GM12878 (cell line): ENCODE results near the gene MRPL27. TPM values are rescaled to one million over a fixed set of nuclear protein-coding genes. Genes with fewer than 3 reads are reported as not detected.

Experiments used
- ATAC-seq: fragments of 200-7000 bp; cut with Tn5 transposase; 3 replicates; pipeline ENCODE4 v1.9.1; 2020; ENCODE audit warnings: mild to moderate bottlenecking, moderate library complexity
- BruUV-seq: library from RNA; stranded (reverse); fragments of 400-500 nt; replicated peaks from 2 replicates; lab custom pipeline; 2021; lab: Mats Ljungman, UMichigan
- CTCF ChIA-PET: fragments of 300-600 bp; sonication (Branson Sonifier 250); formaldehyde crosslinking; extraction: SDS; loops from one replicate; lab custom pipeline; 2021; ENCODE audit warnings: inconsistent platforms; lab: Yijun Ruan, JAX
- POLR2A ChIA-PET: fragments of 350-600 bp; formaldehyde crosslinking; extraction: SDS; loops from one replicate; lab custom pipeline; 2021; ENCODE audit warnings: inconsistent platforms; lab: Charles Lee
- RAD21 ChIA-PET: fragments of 300-600 bp; sonication (Branson Sonifier 250); formaldehyde crosslinking; loops from one replicate; lab custom pipeline; 2023; ENCODE audit warnings: antibody characterized with exemption; ENCODE audit not compliant: unreplicated experiment; lab: Charles Lee
- SMC1A ChIA-PET: fragments of 300-600 bp; sonication (Branson Sonifier 250); formaldehyde crosslinking; loops from one replicate; lab custom pipeline; 2023; ENCODE audit not compliant: unreplicated experiment, uncharacterized antibody; lab: Charles Lee
- DNase-seq: peaks from one replicate; pipeline ENCODE4 v3.0.0-alpha.2; 2011; ENCODE audit warnings: low read depth, low spot score
- FAIRE-seq: peaks from 3 replicates; lab custom pipeline; 2011; peaks lifted over from hg19 to GRCh38; lab: Jason Lieb, UNC
- H2AFZ ChIP-seq: 2 replicates; pipeline ENCODE4 v1.6.0; 2011; ENCODE audit warnings: low read depth, low read length, control low read depth; ENCODE audit not compliant: control insufficient read depth
- H3K27ac ChIP-seq: 2 replicates; pipeline ENCODE4 v1.5.1; 2011; ENCODE audit warnings: control low read depth; ENCODE audit not compliant: control insufficient read depth, insufficient read depth
- H3K27me3 ChIP-seq, 2 experiments: replicated peaks in 1 of 2; 2 replicates each; pipeline versions ENCODE4 v1.6.0 to v1.6.1; 2011; ENCODE audit warnings: low read length in 1 of 2; ENCODE audit not compliant: control insufficient read depth in 2 of 2, insufficient read depth in 2 of 2
- H3K36me3 ChIP-seq, 2 experiments: 2 replicates each; pipeline ENCODE4 v1.5.1; 2011; ENCODE audit warnings: low read length in 1 of 2; ENCODE audit not compliant: control insufficient read depth in 2 of 2, insufficient read depth in 2 of 2
- H3K4me1 ChIP-seq: 2 replicates; pipeline ENCODE4 v1.6.1; 2011; ENCODE audit warnings: mild to moderate bottlenecking, low read length, moderate library complexity, mixed read lengths; ENCODE audit not compliant: control insufficient read depth, insufficient read depth
- H3K4me2 ChIP-seq: 2 replicates; pipeline ENCODE4 v1.6.0; 2011; ENCODE audit warnings: control low read depth; ENCODE audit not compliant: control insufficient read depth, insufficient read depth
- H3K4me3 ChIP-seq: fragments of 200-600 bp; sonication (generic); 2 replicates; pipeline ENCODE4 v1.5.1; 2016
- H3K79me2 ChIP-seq: 2 replicates; pipeline ENCODE4 v1.6.0; 2011; ENCODE audit warnings: low read length; ENCODE audit not compliant: control insufficient read depth, insufficient read depth
- H3K9ac ChIP-seq: 2 replicates; pipeline ENCODE4 v1.8.0; 2011; ENCODE audit warnings: low read length, control low read depth, mixed read lengths; ENCODE audit not compliant: control insufficient read depth, insufficient read depth
- H3K9me3 ChIP-seq: replicated peaks from 3 replicates; pipeline ENCODE4 v1.5.1; 2011; ENCODE audit warnings: mild to moderate bottlenecking, low read length; ENCODE audit not compliant: control insufficient read depth, insufficient read depth
- H4K20me1 ChIP-seq: 2 replicates; pipeline ENCODE4 v1.6.0; 2011; ENCODE audit not compliant: control insufficient read depth, insufficient read depth
- CUX1 ChIP-seq: IDR thresholded peaks from 2 replicates; pipeline ENCODE4 v1.6.1; 2012; ENCODE audit warnings: improper control_type of control experiment, low read depth, low read length; ENCODE audit not compliant: insufficient replicate concordance
- ESRRA ChIP-seq: IDR thresholded peaks from 2 replicates; pipeline ENCODE4 v1.6.1; 2012; ENCODE audit warnings: mild to moderate bottlenecking, low read length, improper control_type of control experiment
- HDAC2 ChIP-seq: fragments of 200-600 bp; sonication (generic); IDR thresholded peaks from 2 replicates; pipeline ENCODE4 v1.6.1; 2017
- MLLT1 ChIP-seq: fragments of 450-650 bp; IDR thresholded peaks from 2 replicates; pipeline ENCODE4 v1.6.1; 2016; ENCODE audit warnings: mild to moderate bottlenecking
- MXI1 ChIP-seq: fragments of 150-350 bp; IDR thresholded peaks from 2 replicates; pipeline ENCODE4 v1.6.1; 2011; ENCODE audit warnings: low read depth, mild to moderate bottlenecking, inconsistent platforms, low read length, improper control_type of control experiment
- RBBP5 ChIP-seq: fragments of 200-600 bp; sonication (generic); conservative IDR thresholded peaks from 2 replicates; pipeline ENCODE4 v1.6.1; 2016
- SIN3A ChIP-seq: IDR thresholded peaks from 2 replicates; pipeline ENCODE4 v1.6.1; 2012; ENCODE audit warnings: low read depth, low read length, improper control_type of control experiment
- SREBF1 ChIP-seq: IDR thresholded peaks from 2 replicates; pipeline ENCODE4 v1.6.1; 2012; ENCODE audit warnings: mild to moderate bottlenecking, low read length
- SUPT20H ChIP-seq: IDR thresholded peaks from 2 replicates; pipeline ENCODE4 v1.6.1; 2011; ENCODE audit warnings: low read depth, mild to moderate bottlenecking, low read length, moderate library complexity, borderline replicate concordance; ENCODE audit not compliant: control insufficient read depth
- ZSCAN29 ChIP-seq: fragments of 450-650 bp; IDR thresholded peaks from 2 replicates; pipeline ENCODE4 v1.6.1; 2017; ENCODE audit warnings: mild to moderate bottlenecking, moderate library complexity
- WGBS: methylation state at CpG from one replicate; pipeline ENCODE4 v1.1.6; 2016; ENCODE audit warnings: low lambda C conversion rate; ENCODE audit not compliant: insufficient replicate concordance, insufficient coverage; ENCODE audit errors: missing lambda C conversion rate; 5-methylcytosine and 5-hydroxymethylcytosine counted together
- in situ Hi-C: fragments of 300-500 bp; cut with MboI; formaldehyde crosslinking; loops from 9 replicates; pipeline ENCODE4 v1.14.3; 2018; ENCODE audit warnings: mixed read lengths
- intact Hi-C: fragments of 100-400 bp; cut with micrococcal nuclease; formaldehyde crosslinking; loops from one replicate; pipeline ENCODE4 v1.14.2; 2022; ENCODE audit not compliant: unreplicated experiment
- polyA plus RNA-seq, 11 experiments: library from polyadenylated mRNA; depleted of rRNA in 4 of 11; unstranded in 6 of 11; stranded (reverse) in 5 of 11; fragments of >200 nt; fragmentation: Nextera tagmentation in 4 of 11; fragmentation: Illumina TruSeq in 1 of 11; extraction: Ambion mirVana in 4 of 11; extraction: Trizol in 1 of 11; gene quantifications; 1 replicate in 1 of 11; 2 replicates in 10 of 11; pipeline versions ENCODE4 v1.2.1 to v1.2.3, GENCODE V29; 2011 to 2016; ENCODE audit warnings: inconsistent platforms in 2 of 11, missing spikeins in 2 of 11, low read depth in 1 of 11
- total RNA-seq, 4 experiments: library from RNA; depleted of rRNA in 3 of 4; stranded (reverse); fragments of >200 nt in 3 of 4; fragmentation: Illumina TruSeq in 1 of 4; extraction: Trizol in 1 of 4; gene quantifications; 2 replicates each; pipeline versions ENCODE4 v1.2.1 to v1.2.3, GENCODE V29; 2013 to 2021
- TF ChIP-seq, protein P1 (sequence below): fragments of 450-650 bp; IDR thresholded peaks from 2 replicates; pipeline ENCODE4 v1.6.1; 2018; ENCODE audit warnings: mild to moderate bottlenecking, low read depth, moderate library complexity; ENCODE audit not compliant: partially characterized antibody

The MRPL27 gene
- total and polyA plus RNA-seq, 10 of the 15 experiments (the other 5 are each of a cell fraction or from before 2014, with no cell fraction given), result 83.0 to 390 (median 131) TPM

- CTCF ChIA-PET, result interaction anchor here (2.0 to 4.3 kb wide), 4 partner anchors 11 to 22 kb away, joined by 5 to 23 read pairs (median 8); no protein-coding TSS in a partner anchor
- no peak overlapping the region for H3K27ac ChIP-seq
- H4K20me1 ChIP-seq, result no peaks in the 10 kb centered on the region
- WGBS, result 53% methylated on average over 12 of the region's 12 CpGs
- H3K36me3 ChIP-seq, result no peaks in the 10 kb centered on the region
- no peaks in the 10 kb centered on the region for H3K27me3 ChIP-seq
- in situ Hi-C loops (no loop called here), intact Hi-C loops (no loop called here)
- FAIRE-seq (no peak), DNase-seq (no peak), ATAC-seq (no peak)
- no peaks in the 10 kb centered on the region; the same call in 2 of the 3 replicates for H3K9me3 ChIP-seq
- H3K4me1 ChIP-seq, result peaks cover 4% of the 10 kb centered on the region; the same call in 1 of the 2 replicates
- BruUV-seq, result no TSS peak
- POLR2A ChIA-PET, result no interaction called here
- no peak overlapping the region for H3K9ac ChIP-seq
- H2AFZ ChIP-seq, result no peak overlapping the region
- RAD21 ChIA-PET, result interaction anchor here (0.6 to 2.0 kb wide), 3 partner anchors 10 to 165 kb away, joined by 3 to 5 read pairs (median 5); no protein-coding TSS in a partner anchor
- SMC1A ChIA-PET, result interaction anchor here (0.9 to 1.3 kb wide), 3 partner anchors 8 to 15 kb away, joined by 3 to 5 read pairs (median 3); no protein-coding TSS in a partner anchor
- no peaks in the 10 kb centered on the region for H3K79me2 ChIP-seq
- no peak overlapping the region for H3K4me2 ChIP-seq
- H3K4me3 ChIP-seq, result no peak overlapping the region
- TF ChIP-seq MLLT1 (no peak), MXI1 (no peak), RBBP5 (no peak), CUX1 (no peak), ZSCAN29 (no peak), SREBF1 (no peak), SIN3A (no peak), SUPT20H (no peak), HDAC2 (no peak), ESRRA (no peak)
- TF ChIP-seq, protein P1, sequence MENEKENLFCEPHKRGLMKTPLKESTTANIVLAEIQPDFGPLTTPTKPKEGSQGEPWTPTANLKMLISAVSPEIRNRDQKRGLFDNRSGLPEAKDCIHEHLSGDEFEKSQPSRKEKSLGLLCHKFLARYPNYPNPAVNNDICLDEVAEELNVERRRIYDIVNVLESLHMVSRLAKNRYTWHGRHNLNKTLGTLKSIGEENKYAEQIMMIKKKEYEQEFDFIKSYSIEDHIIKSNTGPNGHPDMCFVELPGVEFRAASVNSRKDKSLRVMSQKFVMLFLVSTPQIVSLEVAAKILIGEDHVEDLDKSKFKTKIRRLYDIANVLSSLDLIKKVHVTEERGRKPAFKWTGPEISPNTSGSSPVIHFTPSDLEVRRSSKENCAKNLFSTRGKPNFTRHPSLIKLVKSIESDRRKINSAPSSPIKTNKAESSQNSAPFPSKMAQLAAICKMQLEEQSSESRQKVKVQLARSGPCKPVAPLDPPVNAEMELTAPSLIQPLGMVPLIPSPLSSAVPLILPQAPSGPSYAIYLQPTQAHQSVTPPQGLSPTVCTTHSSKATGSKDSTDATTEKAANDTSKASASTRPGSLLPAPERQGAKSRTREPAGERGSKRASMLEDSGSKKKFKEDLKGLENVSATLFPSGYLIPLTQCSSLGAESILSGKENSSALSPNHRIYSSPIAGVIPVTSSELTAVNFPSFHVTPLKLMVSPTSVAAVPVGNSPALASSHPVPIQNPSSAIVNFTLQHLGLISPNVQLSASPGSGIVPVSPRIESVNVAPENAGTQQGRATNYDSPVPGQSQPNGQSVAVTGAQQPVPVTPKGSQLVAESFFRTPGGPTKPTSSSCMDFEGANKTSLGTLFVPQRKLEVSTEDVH, result no peak
Observed at GRCh38 chr17:50319306-50320004, 53.5 kb downstream of the MRPL27 start.
